Activated B cell treated with CpG ODN at 0.5 μM for 24 hours (primary cell): ENCODE results near the gene PLCB2. TPM values are rescaled to one million over a fixed set of nuclear protein-coding genes. Genes with fewer than 3 reads are reported as not detected.

Experiments used
- ATAC-seq: fragments of 200-7000 bp; cut with Tn5 transposase; one replicate; pipeline ENCODE4 v1.10.0; 2021; ENCODE audit warnings: low read depth, mild to moderate bottlenecking, moderate library complexity
- CTCF ChIA-PET: fragments of 350-600 bp; sonication (Branson Sonifier 250); formaldehyde crosslinking; loops from one replicate; lab custom pipeline; 2021; ENCODE audit warnings: antibody characterized with exemption; lab: Charles Lee
- POLR2A ChIA-PET: fragments of 350-600 bp; sonication (Branson Sonifier 250); formaldehyde crosslinking; loops from one replicate; lab custom pipeline; 2021; ENCODE audit warnings: antibody characterized with exemption; lab: Charles Lee
- DNase-seq: peaks from one replicate; pipeline ENCODE4 v3.0.0; 2022
- H3K27ac Mint-ChIP-seq: one replicate; pipeline ENCODE4 v1.8.0; 2020; ENCODE audit warnings: mixed read lengths
- H3K27me3 Mint-ChIP-seq: one replicate; pipeline ENCODE4 v1.8.0; 2021; ENCODE audit warnings: mixed read lengths
- H3K36me3 Mint-ChIP-seq: one replicate; pipeline ENCODE4 v1.8.0; 2021; ENCODE audit warnings: low read depth, mixed read lengths
- H3K4me1 Mint-ChIP-seq: one replicate; pipeline ENCODE4 v1.8.0; 2021; ENCODE audit warnings: mixed read lengths
- H3K4me3 Mint-ChIP-seq: one replicate; pipeline ENCODE4 v1.8.0; 2020; ENCODE audit warnings: mild to moderate bottlenecking, mixed read lengths
- H3K9me3 Mint-ChIP-seq: one replicate; pipeline ENCODE4 v1.8.0; 2020; ENCODE audit warnings: mixed read lengths
- intact Hi-C: fragments of 100-400 bp; cut with micrococcal nuclease; formaldehyde crosslinking; loops from one replicate; pipeline ENCODE4 v1.15.1; 2024
- total RNA-seq: library from RNA; stranded (reverse); gene quantifications from 2 replicates; pipeline ENCODE4 v1.2.3, GENCODE V29; 2022
- TF ChIP-seq, protein P1 (sequence below): fragments of 200-600 bp; IDR thresholded peaks from one replicate; pipeline ENCODE4 v1.8.0; 2022; ENCODE audit warnings: antibody characterized with exemption, mild to moderate bottlenecking

Gene PLCB2
- total RNA-seq, 1 donor from 2014 or later = 126 TPM

DNA sequence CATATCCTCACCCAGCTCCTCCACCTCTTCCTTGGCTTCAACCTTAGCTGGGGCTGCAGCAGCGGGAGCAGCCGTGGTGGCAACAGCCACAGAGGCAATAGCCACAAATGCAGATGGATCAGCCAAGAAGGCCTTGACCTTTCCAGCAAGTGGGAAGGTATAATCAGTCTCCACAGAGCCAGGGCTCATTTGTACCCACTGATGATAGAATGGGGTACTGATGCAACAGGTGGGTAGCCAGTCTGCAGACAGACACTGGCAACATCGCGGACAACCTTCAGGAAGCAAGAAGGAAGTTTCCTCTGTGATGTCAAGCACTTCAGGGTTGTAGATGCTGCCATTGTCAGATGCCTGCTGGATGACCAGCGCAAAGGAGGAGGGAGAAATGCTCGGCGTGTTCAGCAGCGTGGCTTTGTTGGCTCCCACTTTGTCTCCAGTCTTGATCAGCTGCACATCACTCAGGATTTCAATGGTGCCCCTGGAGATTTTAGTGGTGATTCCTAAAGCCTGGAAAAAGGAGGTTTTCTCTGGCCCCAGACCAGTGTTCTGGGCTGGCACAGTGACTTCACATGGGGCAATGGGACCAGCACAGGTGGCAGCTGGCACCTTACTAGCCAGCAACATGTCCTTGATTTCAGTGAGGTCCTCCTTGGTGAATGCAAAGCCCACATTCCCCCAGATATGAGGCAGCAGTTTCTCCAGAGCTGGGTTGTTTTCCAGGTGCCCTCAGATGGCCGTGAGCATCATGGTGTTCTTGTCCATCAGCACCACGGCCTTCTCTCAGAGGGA lies 4.8 kb upstream of the PLCB2 start:
- CTCF ChIA-PET = interaction anchor here (0.6 to 20.0 kb wide), 6 partner anchors 9 to 524 kb away, joined by 3 to 310 read pairs (median 7); partner anchors contain the start of genes CCDC9B and INAFM2
- H3K27ac Mint-ChIP-seq = no peak overlapping the region
- no peaks in the 10 kb centered on the region for H3K9me3 Mint-ChIP-seq
- H3K4me1 Mint-ChIP-seq = peaks cover 36% of the 10 kb centered on the region
- TF ChIP-seq, protein P1, sequence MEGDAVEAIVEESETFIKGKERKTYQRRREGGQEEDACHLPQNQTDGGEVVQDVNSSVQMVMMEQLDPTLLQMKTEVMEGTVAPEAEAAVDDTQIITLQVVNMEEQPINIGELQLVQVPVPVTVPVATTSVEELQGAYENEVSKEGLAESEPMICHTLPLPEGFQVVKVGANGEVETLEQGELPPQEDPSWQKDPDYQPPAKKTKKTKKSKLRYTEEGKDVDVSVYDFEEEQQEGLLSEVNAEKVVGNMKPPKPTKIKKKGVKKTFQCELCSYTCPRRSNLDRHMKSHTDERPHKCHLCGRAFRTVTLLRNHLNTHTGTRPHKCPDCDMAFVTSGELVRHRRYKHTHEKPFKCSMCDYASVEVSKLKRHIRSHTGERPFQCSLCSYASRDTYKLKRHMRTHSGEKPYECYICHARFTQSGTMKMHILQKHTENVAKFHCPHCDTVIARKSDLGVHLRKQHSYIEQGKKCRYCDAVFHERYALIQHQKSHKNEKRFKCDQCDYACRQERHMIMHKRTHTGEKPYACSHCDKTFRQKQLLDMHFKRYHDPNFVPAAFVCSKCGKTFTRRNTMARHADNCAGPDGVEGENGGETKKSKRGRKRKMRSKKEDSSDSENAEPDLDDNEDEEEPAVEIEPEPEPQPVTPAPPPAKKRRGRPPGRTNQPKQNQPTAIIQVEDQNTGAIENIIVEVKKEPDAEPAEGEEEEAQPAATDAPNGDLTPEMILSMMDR = no peak
- H3K36me3 Mint-ChIP-seq = peaks cover 2% of the 10 kb centered on the region
- ATAC-seq (no peak), DNase-seq (no peak)
- H3K27me3 Mint-ChIP-seq = peaks cover 6% of the 10 kb centered on the region
- POLR2A ChIA-PET = interaction anchor here (1.0 kb wide), 2 partner anchors 10 to 16 kb away, joined by 3 read pairs; no protein-coding TSS in a partner anchor
- H3K4me3 Mint-ChIP-seq = no peak overlapping the region
- intact Hi-C loops = no loop called here

GRCh38 chr15:40310993-40311392 lies 3.3 kb upstream of the PLCB2 start:
- Mint-ChIP-seq H3K9me3 (no peaks in the 10 kb centered on the region), H3K4me3 (no peak overlapping the region), H3K4me1 (peaks cover 42% of the 10 kb centered on the region), H3K27ac (peak overlapping the region; percentile 30), H3K36me3 (peaks cover 2% of the 10 kb centered on the region), H3K27me3 (peaks cover 4% of the 10 kb centered on the region)
- ATAC-seq (no peak), DNase-seq (no peak)
- ChIA-PET POLR2A (interaction anchor here (0.7 to 1.1 kb wide), 2 partner anchors 38 to 279 kb away, joined by 3 read pairs; no protein-coding TSS in a partner anchor), CTCF (interaction anchor here (1.7 to 20.0 kb wide), 5 partner anchors 12 to 512 kb away, joined by 4 to 310 read pairs (median 13); partner anchors contain the start of genes CCDC9B and INAFM2)
- intact Hi-C loops = loop anchor here (1.0 kb wide), 1 partner anchor 32 kb away; no protein-coding TSS in a partner anchor
- TF ChIP-seq, protein P1 = no peak

GRCh38 chr15:40310001-40310959 lies 2.5 kb upstream of the PLCB2 start:
- ATAC-seq (no peak), DNase-seq (peak; percentile 48)
- Mint-ChIP-seq H3K36me3 (peaks cover 2% of the 10 kb centered on the region), H3K4me1 (peaks cover 45% of the 10 kb centered on the region), H3K27me3 (peaks cover 4% of the 10 kb centered on the region), H3K4me3 (peak overlapping the region; percentile 93), H3K9me3 (no peaks in the 10 kb centered on the region), H3K27ac (peak overlapping the region; percentile 96)
- CTCF ChIA-PET = interaction anchor here (0.6 to 20.0 kb wide), 14 partner anchors 10 to 522 kb away, joined by 3 to 310 read pairs (median 11); partner anchors contain the start of genes CCDC9B and INAFM2
- POLR2A ChIA-PET = interaction anchor here (0.7 to 3.7 kb wide), 10 partner anchors 11 to 528 kb away, joined by 3 to 22 read pairs (median 5); partner anchors contain the start of genes ANKRD63, BAHD1, BMF and FSIP1
- intact Hi-C loops = loop anchor here (1.0 kb wide), 1 partner anchor 31 kb away; no protein-coding TSS in a partner anchor
- TF ChIP-seq, protein P1 = no peak

DNA sequence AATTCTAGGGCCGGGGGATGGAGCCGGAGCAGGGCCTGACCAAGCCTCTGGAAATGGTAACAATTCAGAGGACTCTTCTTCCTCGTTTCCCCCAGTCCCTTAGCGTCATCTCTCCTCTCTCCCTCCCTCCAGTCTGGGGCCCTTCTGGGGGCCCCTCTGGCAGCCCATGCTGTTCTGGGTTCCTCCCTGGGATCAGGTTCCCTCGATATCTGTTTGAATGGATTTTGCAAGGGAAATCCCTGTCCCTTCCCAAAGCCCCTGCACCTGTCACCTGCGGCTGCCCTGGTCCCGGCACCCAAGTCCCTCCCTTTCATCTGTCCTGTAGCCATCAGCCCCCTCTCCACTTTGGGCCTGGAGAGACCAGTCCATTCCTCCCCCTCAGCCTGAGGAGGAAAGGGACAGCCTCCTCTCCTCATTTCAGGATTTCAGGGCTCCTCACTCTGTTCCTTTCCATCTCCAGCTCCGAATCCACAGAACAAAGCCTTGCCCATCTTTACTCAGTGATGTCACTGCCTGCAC lies 1.7 kb upstream of the PLCB2 start:
- POLR2A ChIA-PET = interaction anchor here (0.7 to 3.7 kb wide), 19 partner anchors 8 to 1351 kb away, joined by 3 to 34 read pairs (median 6); partner anchors contain the start of genes ANKRD63, BAHD1, BMF and FSIP1
- H3K27me3 Mint-ChIP-seq = no peaks in the 10 kb centered on the region
- peak overlapping the region; percentile 93 for H3K4me3 Mint-ChIP-seq
- intact Hi-C loops = no loop called here
- H3K9me3 Mint-ChIP-seq = no peaks in the 10 kb centered on the region
- CTCF ChIA-PET = interaction anchor here (0.6 to 20.0 kb wide), 13 partner anchors 11 to 521 kb away, joined by 3 to 310 read pairs (median 13); partner anchors contain the start of genes CCDC9B and INAFM2
- H3K27ac Mint-ChIP-seq = peak overlapping the region; percentile 96
- ATAC-seq (no peak), DNase-seq (no peak)
- TF ChIP-seq, protein P1 = no peak
- peaks cover 3% of the 10 kb centered on the region for H3K36me3 Mint-ChIP-seq
- H3K4me1 Mint-ChIP-seq = peaks cover 48% of the 10 kb centered on the region
